Smooth muscle cell (in vitro differentiated cells): ENCODE results near the gene WWOX. TPM values are rescaled to one million over a fixed set of nuclear protein-coding genes. Genes with fewer than 3 reads are reported as not detected.

Experiments used
- DNase-seq: peaks from one replicate; lab custom pipeline; 2025; ENCODE audit not compliant: unreplicated experiment; lab: John Stamatoyannopoulos, UW
- H2AFZ ChIP-seq: fragments of 200-600 bp; sonication (generic); 2 replicates; pipeline ENCODE4 v1.6.0; 2016; ENCODE audit warnings: antibody characterized with exemption, low read depth, mild to moderate bottlenecking
- H3F3A ChIP-seq: fragments of 200-600 bp; sonication (generic); 2 replicates; pipeline ENCODE4 v1.6.0; 2017; ENCODE audit warnings: antibody characterized with exemption, low read depth
- H3K27ac ChIP-seq: fragments of 200-600 bp; sonication (generic); 2 replicates; pipeline ENCODE4 v1.5.1; 2016; ENCODE audit warnings: low read depth, mild to moderate bottlenecking
- H3K27me3 ChIP-seq: fragments of 200-600 bp; sonication (generic); 2 replicates; pipeline ENCODE4 v1.6.1; 2016; ENCODE audit warnings: low read depth, mild to moderate bottlenecking
- H3K36me3 ChIP-seq: fragments of 200-600 bp; sonication (generic); 2 replicates; pipeline ENCODE4 v1.5.1; 2016; ENCODE audit warnings: low read depth
- H3K4me1 ChIP-seq: fragments of 200-600 bp; sonication (generic); 2 replicates; pipeline ENCODE4 v1.5.1; 2016; ENCODE audit warnings: low read depth
- H3K4me2 ChIP-seq: fragments of 200-600 bp; sonication (generic); 2 replicates; pipeline ENCODE4 v1.6.0; 2016; ENCODE audit warnings: mild to moderate bottlenecking
- H3K4me3 ChIP-seq: fragments of 200-600 bp; sonication (generic); 2 replicates; pipeline ENCODE4 v1.5.1; 2016; ENCODE audit warnings: mild to moderate bottlenecking
- H3K79me2 ChIP-seq: fragments of 200-600 bp; sonication (generic); 2 replicates; pipeline ENCODE4 v1.6.0; 2016; ENCODE audit warnings: low read depth, mild to moderate bottlenecking
- H3K9ac ChIP-seq: fragments of 200-600 bp; sonication (generic); 2 replicates; pipeline ENCODE4 v1.6.0; 2016; ENCODE audit warnings: low read depth
- H3K9me3 ChIP-seq: fragments of 200-600 bp; sonication (generic); replicated peaks from 2 replicates; pipeline ENCODE4 v1.5.1; 2016; ENCODE audit warnings: low read depth
- H4K20me1 ChIP-seq: fragments of 200-600 bp; sonication (generic); 2 replicates; pipeline ENCODE4 v1.6.0; 2016; ENCODE audit warnings: low read depth
- WGBS: methylation state at CpG from one replicate; pipeline ENCODE4 v1.1.7; 2016; ENCODE audit warnings: low lambda C conversion rate; 5-methylcytosine and 5-hydroxymethylcytosine counted together
- polyA plus RNA-seq: library from polyadenylated mRNA; unstranded; fragments of >200 nt; fragmentation: Nextera tagmentation; extraction: Ambion mirVana; gene quantifications from 2 replicates; pipeline ENCODE4 v1.2.1, GENCODE V29; 2016
- total RNA-seq: library from RNA; depleted of rRNA; stranded (reverse); fragments of >200 nt; gene quantifications from 2 replicates; pipeline ENCODE4 v1.2.3, GENCODE V29; 2014
- TF ChIP-seq, protein P1 (sequence below): fragments of 200-600 bp; sonication (generic); IDR thresholded peaks from 2 replicates; pipeline ENCODE4 v1.5.1; 2017; ENCODE audit warnings: borderline replicate concordance, mild to moderate bottlenecking, antibody characterized with exemption; ENCODE audit not compliant: insufficient read depth, poor library complexity, severe bottlenecking

The WWOX gene
- total and polyA plus RNA-seq, 2 experiments from 2014 or later, result 7.5 to 14.0 TPM

DNA sequence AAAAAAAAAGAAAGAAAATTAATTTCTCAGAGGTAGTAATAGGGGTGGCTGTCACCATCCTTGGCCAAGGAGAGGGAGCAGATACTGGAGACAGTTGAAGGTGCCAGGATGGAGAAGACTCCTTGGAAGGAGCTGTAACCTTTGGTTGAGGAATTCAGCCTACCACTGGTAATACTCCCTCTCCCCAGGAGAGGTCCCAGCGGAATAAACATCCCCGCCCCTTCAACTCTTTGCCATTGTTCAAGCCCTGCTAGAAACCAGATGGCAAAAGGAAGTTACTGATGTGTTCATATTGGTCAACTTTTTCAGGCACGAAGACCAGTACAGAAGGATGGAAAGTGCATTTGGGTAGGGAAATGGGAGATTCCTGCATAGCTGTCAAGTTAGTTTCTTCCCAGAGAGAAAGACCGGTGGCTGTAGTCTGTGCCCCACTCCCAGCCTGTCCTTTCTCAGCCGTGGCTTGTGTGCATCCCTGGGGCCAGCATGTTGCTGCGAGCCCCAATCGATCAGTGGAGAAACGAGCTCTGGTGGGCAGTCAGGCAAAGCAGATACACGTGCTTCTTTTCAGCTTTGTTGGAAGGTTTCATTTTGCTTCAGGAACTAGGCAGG, 889.0 kb downstream of the WWOX start:
- Histone ChIP-seq H3K79me2 (no peaks in the 10 kb centered on the region), H3K27me3 (peaks cover 51% of the 10 kb centered on the region), H3K9me3 (no peaks in the 10 kb centered on the region), H3F3A (peaks cover 4% of the 10 kb centered on the region), H3K36me3 (no peaks in the 10 kb centered on the region), H2AFZ (no peak overlapping the region), H3K27ac (no peak overlapping the region), H4K20me1 (no peaks in the 10 kb centered on the region), H3K4me2 (no peak overlapping the region), H3K4me1 (no peaks in the 10 kb centered on the region), H3K9ac (no peak overlapping the region), H3K4me3 (no peak overlapping the region)
- no peak for DNase-seq
- TF ChIP-seq, protein P1, sequence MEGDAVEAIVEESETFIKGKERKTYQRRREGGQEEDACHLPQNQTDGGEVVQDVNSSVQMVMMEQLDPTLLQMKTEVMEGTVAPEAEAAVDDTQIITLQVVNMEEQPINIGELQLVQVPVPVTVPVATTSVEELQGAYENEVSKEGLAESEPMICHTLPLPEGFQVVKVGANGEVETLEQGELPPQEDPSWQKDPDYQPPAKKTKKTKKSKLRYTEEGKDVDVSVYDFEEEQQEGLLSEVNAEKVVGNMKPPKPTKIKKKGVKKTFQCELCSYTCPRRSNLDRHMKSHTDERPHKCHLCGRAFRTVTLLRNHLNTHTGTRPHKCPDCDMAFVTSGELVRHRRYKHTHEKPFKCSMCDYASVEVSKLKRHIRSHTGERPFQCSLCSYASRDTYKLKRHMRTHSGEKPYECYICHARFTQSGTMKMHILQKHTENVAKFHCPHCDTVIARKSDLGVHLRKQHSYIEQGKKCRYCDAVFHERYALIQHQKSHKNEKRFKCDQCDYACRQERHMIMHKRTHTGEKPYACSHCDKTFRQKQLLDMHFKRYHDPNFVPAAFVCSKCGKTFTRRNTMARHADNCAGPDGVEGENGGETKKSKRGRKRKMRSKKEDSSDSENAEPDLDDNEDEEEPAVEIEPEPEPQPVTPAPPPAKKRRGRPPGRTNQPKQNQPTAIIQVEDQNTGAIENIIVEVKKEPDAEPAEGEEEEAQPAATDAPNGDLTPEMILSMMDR, result no peak
- WGBS, result 67% methylated on average over 9 of the region's 9 CpGs

DNA sequence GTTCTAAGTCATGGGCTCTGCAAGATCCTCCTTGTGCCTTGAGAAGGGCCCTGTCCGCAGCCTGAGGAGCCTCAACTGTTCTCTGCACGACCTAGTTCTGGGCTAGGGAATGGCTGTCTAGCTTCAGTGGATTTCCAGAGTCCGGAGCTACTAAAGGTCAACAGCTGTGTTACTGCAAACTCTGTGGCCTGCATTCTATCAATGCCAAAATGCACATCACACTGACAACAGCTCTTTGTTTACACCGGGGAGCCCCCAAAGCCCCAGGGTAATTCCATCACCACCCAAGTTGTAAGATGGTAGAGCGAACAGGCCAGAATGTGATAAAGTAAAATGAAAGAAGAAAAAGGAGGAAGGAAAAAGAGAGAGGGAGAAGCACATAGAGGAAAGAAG, 890.9 kb downstream of the WWOX start:
- H3K36me3 ChIP-seq, result no peaks in the 10 kb centered on the region
- H2AFZ ChIP-seq, result no peak overlapping the region
- H3K27me3 ChIP-seq, result peaks cover 68% of the 10 kb centered on the region
- H4K20me1 ChIP-seq, result no peaks in the 10 kb centered on the region
- 34% methylated on average over 5 of the region's 5 CpGs for WGBS
- H3K27ac ChIP-seq, result no peak overlapping the region
- peaks cover 4% of the 10 kb centered on the region for H3F3A ChIP-seq
- H3K79me2 ChIP-seq, result no peaks in the 10 kb centered on the region
- no peak overlapping the region for H3K9ac ChIP-seq
- no peak overlapping the region for H3K4me3 ChIP-seq
- no peaks in the 10 kb centered on the region for H3K9me3 ChIP-seq
- H3K4me2 ChIP-seq, result no peak overlapping the region
- TF ChIP-seq, protein P1, result no peak
- DNase-seq, result no peak
- H3K4me1 ChIP-seq, result peaks cover 4% of the 10 kb centered on the region

DNA sequence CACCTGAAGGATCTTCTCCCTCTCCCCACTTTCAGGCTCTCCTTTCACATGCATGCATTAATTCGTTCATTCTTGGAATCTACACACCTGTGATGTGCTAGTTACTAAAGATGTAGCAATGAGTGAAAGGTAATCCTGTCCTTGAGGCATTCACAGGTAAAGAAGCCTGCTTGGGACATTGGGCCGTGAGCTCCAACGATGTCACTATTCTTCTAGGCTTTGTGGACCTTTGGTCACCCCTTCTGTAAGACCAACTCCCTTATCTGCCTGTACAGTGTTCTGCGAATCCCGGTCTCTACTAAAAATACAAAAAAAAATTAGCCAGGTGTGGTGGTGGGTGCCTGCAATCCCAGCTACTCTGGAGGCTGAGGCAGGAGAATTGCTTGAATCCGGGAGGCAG, 892.5 kb downstream of the WWOX start:
- H4K20me1 ChIP-seq, result no peaks in the 10 kb centered on the region
- peaks cover 80% of the 10 kb centered on the region for H3K27me3 ChIP-seq
- H3K4me3 ChIP-seq, result no peak overlapping the region
- no peak overlapping the region for H3K9ac ChIP-seq
- 81% methylated on average over 6 of the region's 6 CpGs for WGBS
- H3K79me2 ChIP-seq, result no peaks in the 10 kb centered on the region
- H3K4me1 ChIP-seq, result peaks cover 8% of the 10 kb centered on the region
- TF ChIP-seq, protein P1, result no peak
- no peak for DNase-seq
- no peaks in the 10 kb centered on the region for H3K36me3 ChIP-seq
- no peak overlapping the region for H3K4me2 ChIP-seq
- no peak overlapping the region for H3K27ac ChIP-seq
- H3F3A ChIP-seq, result no peaks in the 10 kb centered on the region
- H2AFZ ChIP-seq, result no peak overlapping the region
- H3K9me3 ChIP-seq, result no peaks in the 10 kb centered on the region

DNA sequence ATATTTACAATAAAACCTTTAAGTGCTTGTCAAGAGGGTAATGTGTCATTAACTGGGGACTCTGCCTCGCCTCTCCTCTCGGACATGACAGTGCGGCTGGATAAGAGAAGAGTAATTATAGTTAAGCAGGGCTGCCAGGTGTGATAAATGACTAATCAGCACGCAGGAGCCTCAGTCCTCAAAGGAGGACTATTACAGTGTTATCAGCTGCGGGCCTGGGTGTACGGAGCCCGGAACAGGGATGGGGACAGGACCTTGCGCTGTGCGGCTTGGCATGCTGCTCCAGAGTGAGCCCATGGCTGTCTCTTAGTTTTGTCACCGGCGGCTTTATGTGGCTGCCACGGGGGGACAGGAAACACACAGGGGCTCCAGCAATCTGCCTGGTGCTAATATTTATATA, 893.9 kb downstream of the WWOX start:
- Histone ChIP-seq H3K79me2 (no peaks in the 10 kb centered on the region), H3K27ac (no peak overlapping the region), H2AFZ (no peak overlapping the region), H3F3A (no peaks in the 10 kb centered on the region), H4K20me1 (no peaks in the 10 kb centered on the region), H3K27me3 (peaks cover 79% of the 10 kb centered on the region), H3K36me3 (no peaks in the 10 kb centered on the region), H3K9me3 (no peaks in the 10 kb centered on the region), H3K9ac (no peak overlapping the region), H3K4me2 (no peak overlapping the region), H3K4me1 (peaks cover 8% of the 10 kb centered on the region), H3K4me3 (no peak overlapping the region)
- no peak for DNase-seq
- WGBS, result 80% methylated on average over 11 of the region's 12 CpGs
- TF ChIP-seq, protein P1, result no peak
